ENCODE data around the gene SCMH1.
"Not testable (repeated sequence)": the region's sequence is repeated elsewhere in the genome, so short reads cannot be mapped to it uniquely, and the experiment has no call there.

The SCMH1 gene

DNA sequence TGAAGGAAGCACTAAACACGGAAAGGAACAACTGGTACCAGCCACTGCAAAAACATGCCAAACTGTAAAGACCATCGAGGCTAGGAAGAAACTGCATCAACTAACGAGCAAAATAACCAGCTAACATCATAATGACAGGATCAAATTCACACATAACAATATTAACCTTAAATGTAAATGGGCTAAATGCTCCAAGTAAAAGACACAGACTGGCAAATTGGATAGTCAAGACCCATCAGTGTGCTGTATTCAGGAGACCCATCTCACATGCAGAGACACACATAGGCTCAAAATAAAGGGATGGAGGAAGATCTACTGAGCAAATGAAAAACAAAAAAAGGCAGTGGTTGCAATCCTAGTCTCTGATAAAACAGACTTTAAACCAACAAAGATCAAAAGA, 63.9 kb downstream of the SCMH1 start:
- H3K4me1 ChIP-seq (ENCODE audit: control insufficient read depth, low read depth, low read length); H3K27me3 ChIP-seq (ENCODE audit: insufficient read depth, low read length, poor library complexity); H2AK5ac ChIP-seq (ENCODE audit: low read length); H3K27ac ChIP-seq (ENCODE audit: low read depth, low read length); H3K9ac ChIP-seq (ENCODE audit: low read length); DNase-seq; H2BK120ac ChIP-seq (ENCODE audit: low read depth, low read length); H3K56ac ChIP-seq (ENCODE audit: low read length); H3K4ac ChIP-seq (ENCODE audit: low read depth, low read length); H4K5ac ChIP-seq (ENCODE audit: low read length); H3K36me3 ChIP-seq (ENCODE audit: control insufficient read depth, insufficient read depth, low read length); H4K8ac ChIP-seq (ENCODE audit: low read depth, low read length); H3K23ac ChIP-seq (ENCODE audit: low read length); H3K4me2 ChIP-seq (ENCODE audit: low read length); H3K18ac ChIP-seq (ENCODE audit: low read length); H3K4me3 ChIP-seq (ENCODE audit: low read length); H2BK5ac ChIP-seq (ENCODE audit: low read length); H3K79me2 ChIP-seq (ENCODE audit: control insufficient read depth, insufficient read depth, low read length); H2BK15ac ChIP-seq (replicated peaks; ENCODE audit: low read depth); H3K79me1 ChIP-seq (ENCODE audit: low read length): not testable (repeated sequence)
- no CpG with 5 or more reads among the region's 3 CpGs for WGBS (ENCODE audit: extremely low coverage, insufficient coverage, low lambda C conversion rate)

GRCh38 chr1:41175546-41175945, 66.6 kb downstream of the SCMH1 start:
- Histone ChIP-seq H3K36me3 (ENCODE audit: control insufficient read depth, insufficient read depth, low read length) (no peaks in the 10 kb centered on the region), H3K4me2 (ENCODE audit: low read length) (no peak overlapping the region), H2BK15ac (replicated peaks; ENCODE audit: low read depth) (no peak overlapping the region), H2AK5ac (ENCODE audit: low read length) (no peak overlapping the region), H3K27me3 (ENCODE audit: insufficient read depth, low read length, poor library complexity) (no peaks in the 10 kb centered on the region), H3K18ac (ENCODE audit: low read length) (no peak overlapping the region), H3K56ac (ENCODE audit: low read length) (no peak overlapping the region), H3K4ac (ENCODE audit: low read depth, low read length) (no peak overlapping the region), H3K23ac (ENCODE audit: low read length) (no peak overlapping the region), H3K79me2 (ENCODE audit: control insufficient read depth, insufficient read depth, low read length) (no peaks in the 10 kb centered on the region), H3K4me3 (ENCODE audit: low read length) (no peak overlapping the region), H2BK5ac (ENCODE audit: low read length) (no peak overlapping the region), H4K5ac (ENCODE audit: low read length) (no peak overlapping the region), H3K79me1 (ENCODE audit: low read length) (no peaks in the 10 kb centered on the region), H2BK120ac (ENCODE audit: low read depth, low read length) (no peak overlapping the region), H3K4me1 (ENCODE audit: control insufficient read depth, low read depth, low read length) (no peaks in the 10 kb centered on the region), H4K8ac (ENCODE audit: low read depth, low read length) (no peak overlapping the region), H3K27ac (ENCODE audit: low read depth, low read length) (no peak overlapping the region), H3K9ac (ENCODE audit: low read length) (no peak overlapping the region)
- no peak for DNase-seq

DNA sequence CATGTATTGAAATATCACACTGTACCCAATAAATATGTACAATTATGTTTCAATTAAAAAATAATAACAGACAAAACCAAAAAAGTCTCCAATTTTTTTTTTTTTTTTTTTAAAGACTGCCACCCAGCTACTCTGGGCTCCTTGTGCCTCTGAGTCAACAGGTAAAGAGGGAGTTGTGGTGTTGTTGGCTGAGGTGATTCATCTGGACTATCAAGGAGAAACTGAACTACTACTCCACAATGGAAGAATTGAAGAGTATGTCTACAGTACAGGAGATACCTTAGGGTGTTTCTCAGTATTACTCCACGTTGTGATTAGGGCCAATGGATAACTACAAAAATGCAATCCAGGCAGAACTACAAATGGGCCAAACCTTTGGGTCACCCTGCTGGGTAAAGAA, 67.9 kb downstream of the SCMH1 start:
- H2BK15ac ChIP-seq (replicated peaks; ENCODE audit: low read depth): no peak overlapping the region
- no peak for DNase-seq
- no peak overlapping the region for H3K23ac ChIP-seq (ENCODE audit: low read length)
- no peak overlapping the region for H4K8ac ChIP-seq (ENCODE audit: low read depth, low read length)
- no peak overlapping the region for H3K4ac ChIP-seq (ENCODE audit: low read depth, low read length)
- no peak overlapping the region for H2BK120ac ChIP-seq (ENCODE audit: low read depth, low read length)
- H3K27me3 ChIP-seq (ENCODE audit: insufficient read depth, low read length, poor library complexity): no peaks in the 10 kb centered on the region
- no peak overlapping the region for H3K9ac ChIP-seq (ENCODE audit: low read length)
- H3K79me2 ChIP-seq (ENCODE audit: control insufficient read depth, insufficient read depth, low read length): no peaks in the 10 kb centered on the region
- H3K36me3 ChIP-seq (ENCODE audit: control insufficient read depth, insufficient read depth, low read length): no peaks in the 10 kb centered on the region
- no peak overlapping the region for H3K4me2 ChIP-seq (ENCODE audit: low read length)
- H2BK5ac ChIP-seq (ENCODE audit: low read length): no peak overlapping the region
- H3K18ac ChIP-seq (ENCODE audit: low read length): no peak overlapping the region
- H3K56ac ChIP-seq (ENCODE audit: low read length): no peak overlapping the region
- no peak overlapping the region for H2AK5ac ChIP-seq (ENCODE audit: low read length)
- H4K5ac ChIP-seq (ENCODE audit: low read length): no peak overlapping the region
- H3K4me1 ChIP-seq (ENCODE audit: control insufficient read depth, low read depth, low read length): no peaks in the 10 kb centered on the region
- H3K4me3 ChIP-seq (ENCODE audit: low read length): no peak overlapping the region
- WGBS (ENCODE audit: extremely low coverage, insufficient coverage, low lambda C conversion rate): no CpG with 5 or more reads among the region's 1 CpG
- no peak overlapping the region for H3K27ac ChIP-seq (ENCODE audit: low read depth, low read length)
- no peaks in the 10 kb centered on the region for H3K79me1 ChIP-seq (ENCODE audit: low read length)

DNA sequence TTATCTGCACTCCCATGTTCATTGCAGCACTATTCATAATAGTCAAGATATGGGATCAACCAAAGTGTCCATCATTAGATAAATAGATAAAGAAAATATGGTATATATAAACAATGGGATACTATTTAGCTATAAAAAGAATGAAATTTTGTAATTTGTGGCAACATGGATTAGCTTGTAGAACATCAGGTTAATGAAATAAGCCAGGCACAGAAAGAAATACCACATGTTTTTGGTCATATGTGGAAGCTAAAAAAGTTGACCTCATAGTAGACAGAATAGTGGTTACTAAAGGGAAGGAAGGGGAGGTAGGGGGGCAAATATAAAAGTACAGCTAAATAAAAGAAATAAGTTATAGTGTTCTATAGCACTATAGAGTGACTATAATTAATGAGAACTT, 68.5 kb downstream of the SCMH1 start:
- Histone ChIP-seq H3K27ac (ENCODE audit: low read depth, low read length) (no peak overlapping the region), H3K4me1 (ENCODE audit: control insufficient read depth, low read depth, low read length) (no peaks in the 10 kb centered on the region), H4K8ac (ENCODE audit: low read depth, low read length) (no peak overlapping the region), H3K4ac (ENCODE audit: low read depth, low read length) (no peak overlapping the region), H3K27me3 (ENCODE audit: insufficient read depth, low read length, poor library complexity) (no peaks in the 10 kb centered on the region), H3K18ac (ENCODE audit: low read length) (no peak overlapping the region), H3K23ac (ENCODE audit: low read length) (no peak overlapping the region), H2BK120ac (ENCODE audit: low read depth, low read length) (no peak overlapping the region), H3K36me3 (ENCODE audit: control insufficient read depth, insufficient read depth, low read length) (no peaks in the 10 kb centered on the region), H3K79me2 (ENCODE audit: control insufficient read depth, insufficient read depth, low read length) (no peaks in the 10 kb centered on the region), H3K79me1 (ENCODE audit: low read length) (no peaks in the 10 kb centered on the region), H3K56ac (ENCODE audit: low read length) (no peak overlapping the region), H4K5ac (ENCODE audit: low read length) (no peak overlapping the region), H2BK15ac (replicated peaks; ENCODE audit: low read depth) (no peak overlapping the region), H3K4me3 (ENCODE audit: low read length) (no peak overlapping the region), H3K9ac (ENCODE audit: low read length) (no peak overlapping the region), H2AK5ac (ENCODE audit: low read length) (no peak overlapping the region), H3K4me2 (ENCODE audit: low read length) (no peak overlapping the region), H2BK5ac (ENCODE audit: low read length) (no peak overlapping the region)
- DNase-seq: no peak

- Histone ChIP-seq H3K27ac (ENCODE audit: low read depth, low read length) (no peak overlapping the region), H3K23ac (ENCODE audit: low read length) (no peak overlapping the region), H3K36me3 (ENCODE audit: control insufficient read depth, insufficient read depth, low read length) (no peaks in the 10 kb centered on the region), H3K56ac (ENCODE audit: low read length) (no peak overlapping the region), H3K27me3 (ENCODE audit: insufficient read depth, low read length, poor library complexity) (no peaks in the 10 kb centered on the region), H3K4me3 (ENCODE audit: low read length) (no peak overlapping the region), H3K18ac (ENCODE audit: low read length) (no peak overlapping the region), H3K4ac (ENCODE audit: low read depth, low read length) (no peak overlapping the region), H2BK5ac (ENCODE audit: low read length) (no peak overlapping the region), H2BK120ac (ENCODE audit: low read depth, low read length) (no peak overlapping the region), H3K4me2 (ENCODE audit: low read length) (no peak overlapping the region), H4K8ac (ENCODE audit: low read depth, low read length) (no peak overlapping the region), H2AK5ac (ENCODE audit: low read length) (no peak overlapping the region), H3K79me2 (ENCODE audit: control insufficient read depth, insufficient read depth, low read length) (no peaks in the 10 kb centered on the region), H3K9ac (ENCODE audit: low read length) (no peak overlapping the region), H2BK15ac (replicated peaks; ENCODE audit: low read depth) (no peak overlapping the region), H3K79me1 (ENCODE audit: low read length) (no peaks in the 10 kb centered on the region), H3K4me1 (ENCODE audit: control insufficient read depth, low read depth, low read length) (no peaks in the 10 kb centered on the region), H4K5ac (ENCODE audit: low read length) (no peak overlapping the region)
- no CpG with 5 or more reads among the region's 1 CpG for WGBS (ENCODE audit: extremely low coverage, insufficient coverage, low lambda C conversion rate)
- no peak for DNase-seq
These were observed 70.7 kb downstream of the SCMH1 start for GRCh38 chr1:41171266-41171874.

DNA sequence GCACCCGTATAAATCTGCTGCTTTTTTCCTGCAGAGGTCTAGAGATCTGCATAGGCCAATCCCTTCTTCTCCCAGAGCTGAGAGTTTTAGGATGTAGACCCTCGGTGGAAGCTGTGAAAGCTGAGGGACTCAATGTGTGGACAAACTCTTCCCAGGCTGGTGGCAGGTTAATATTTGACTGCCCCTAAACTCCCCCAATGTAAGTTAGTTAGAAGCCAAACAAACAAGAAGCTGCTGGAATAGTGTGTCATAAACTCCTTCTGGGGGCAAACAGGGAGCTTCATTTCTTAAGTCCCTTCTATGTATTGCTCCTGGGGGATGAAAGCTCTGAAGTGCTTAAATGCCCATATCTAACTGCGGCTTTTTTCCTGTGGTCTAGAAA, 72.3 kb downstream of the SCMH1 start:
- no peak overlapping the region for H3K4me3 ChIP-seq (ENCODE audit: low read length)
- H3K23ac ChIP-seq (ENCODE audit: low read length): no peak overlapping the region
- H4K5ac ChIP-seq (ENCODE audit: low read length): no peak overlapping the region
- no peak overlapping the region for H4K8ac ChIP-seq (ENCODE audit: low read depth, low read length)
- H3K4me2 ChIP-seq (ENCODE audit: low read length): no peak overlapping the region
- H3K56ac ChIP-seq (ENCODE audit: low read length): no peak overlapping the region
- H2AK5ac ChIP-seq (ENCODE audit: low read length): no peak overlapping the region
- H3K4me1 ChIP-seq (ENCODE audit: control insufficient read depth, low read depth, low read length): no peaks in the 10 kb centered on the region
- H3K27ac ChIP-seq (ENCODE audit: low read depth, low read length): no peak overlapping the region
- no peak overlapping the region for H3K18ac ChIP-seq (ENCODE audit: low read length)
- H3K79me2 ChIP-seq (ENCODE audit: control insufficient read depth, insufficient read depth, low read length): no peaks in the 10 kb centered on the region
- DNase-seq: no peak
- no CpG with 5 or more reads among the region's 3 CpGs for WGBS (ENCODE audit: extremely low coverage, insufficient coverage, low lambda C conversion rate)
- H3K27me3 ChIP-seq (ENCODE audit: insufficient read depth, low read length, poor library complexity): no peaks in the 10 kb centered on the region
- no peak overlapping the region for H2BK120ac ChIP-seq (ENCODE audit: low read depth, low read length)
- H3K36me3 ChIP-seq (ENCODE audit: control insufficient read depth, insufficient read depth, low read length): no peaks in the 10 kb centered on the region
- H3K79me1 ChIP-seq (ENCODE audit: low read length): no peaks in the 10 kb centered on the region
- no peak overlapping the region for H3K9ac ChIP-seq (ENCODE audit: low read length)
- H2BK15ac ChIP-seq (replicated peaks; ENCODE audit: low read depth): no peak overlapping the region
- H3K4ac ChIP-seq (ENCODE audit: low read depth, low read length): no peak overlapping the region
- no peak overlapping the region for H2BK5ac ChIP-seq (ENCODE audit: low read length)

Measured in mesendoderm (in vitro differentiated cells).